Renal cortical epithelial cell (primary cell): ENCODE data around the gene PLA2G2D. TPM values are rescaled to one million over a fixed set of nuclear protein-coding genes. Genes with fewer than 3 reads are reported as not detected.
A peak's percentile ranks its signal among the peaks of the same experiment; 100 is the strongest.

Source experiments
- DNase-seq: peaks from one replicate; pipeline ENCODE4 v3.0.0-alpha.2; 2011; ENCODE audit warnings: low read depth
- total RNA-seq: library from RNA; depleted of rRNA; stranded (reverse); fragments of >200 nt; gene quantifications from 2 replicates; pipeline ENCODE4 v1.2.3, GENCODE V29; 2014

PLA2G2D gene
- total RNA-seq, 1 donor from 2014 or later: not detected

DNA sequence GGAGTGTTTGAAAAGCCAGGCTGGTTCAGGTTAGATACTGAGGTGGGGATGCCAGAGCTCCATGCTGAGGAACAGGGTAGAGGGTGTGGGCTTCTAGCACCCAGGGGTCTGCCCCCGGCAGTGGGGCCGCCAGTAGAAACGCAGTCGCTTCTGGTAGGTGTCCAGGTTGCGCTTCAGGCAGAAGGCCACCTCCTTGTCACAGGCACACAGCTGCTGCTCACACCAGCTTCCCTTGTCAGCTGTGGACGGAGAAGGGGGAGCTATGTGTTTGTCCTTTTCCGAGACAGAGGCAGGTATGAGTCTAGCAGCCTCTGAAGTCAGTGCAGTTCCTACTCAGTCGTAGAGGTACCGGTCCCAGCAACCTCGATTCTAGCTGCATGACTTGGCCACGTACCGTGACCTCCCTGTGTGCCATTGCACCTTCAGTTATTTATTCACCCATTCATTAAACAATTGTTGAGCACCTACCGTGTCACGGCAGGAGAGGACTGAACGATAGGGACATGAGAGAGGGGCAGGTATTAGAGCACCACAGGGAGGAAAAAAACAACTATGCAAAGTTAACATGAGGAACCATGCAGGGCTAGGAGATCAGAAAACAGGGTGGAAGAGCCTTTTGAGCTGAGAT lies 5.2 kb downstream of the PLA2G2D start:
- DNase-seq: peak; percentile 60

DNA sequence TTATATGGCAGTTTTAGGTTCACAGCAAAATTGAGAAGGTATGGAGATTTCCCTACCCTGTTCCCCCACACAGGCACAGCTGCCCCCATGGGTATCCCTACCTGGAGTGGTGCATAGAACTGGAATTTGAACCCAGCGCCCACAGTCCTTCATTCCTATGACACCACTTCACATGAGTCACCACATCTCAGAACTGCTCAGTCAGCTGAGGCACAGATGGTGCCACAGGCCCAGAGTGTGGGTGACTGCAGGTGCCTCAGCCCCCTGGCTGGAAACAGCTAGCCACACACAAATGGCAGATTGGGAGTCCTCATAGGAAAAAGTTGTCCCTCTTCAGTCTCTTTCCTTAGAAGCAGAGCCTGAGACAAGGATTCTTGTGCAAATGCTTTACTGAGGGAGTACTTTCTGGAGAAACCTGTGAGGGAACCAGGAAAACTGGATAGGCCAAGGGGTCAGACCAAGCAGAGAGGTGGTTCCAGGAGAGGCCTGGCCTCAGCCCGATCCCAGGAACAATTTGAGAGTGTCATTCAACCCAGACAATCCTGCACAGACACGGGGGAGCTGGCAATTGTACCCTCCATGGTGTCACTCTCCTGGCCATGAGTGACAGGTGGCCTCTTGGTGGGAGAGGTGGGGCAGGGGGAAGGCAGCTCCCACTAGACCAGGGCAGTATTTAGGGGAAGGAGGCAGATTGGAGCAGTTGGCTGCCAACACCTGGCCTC lies 6.9 kb downstream of the PLA2G2D start:
- DNase-seq: peak; percentile 46

DNA sequence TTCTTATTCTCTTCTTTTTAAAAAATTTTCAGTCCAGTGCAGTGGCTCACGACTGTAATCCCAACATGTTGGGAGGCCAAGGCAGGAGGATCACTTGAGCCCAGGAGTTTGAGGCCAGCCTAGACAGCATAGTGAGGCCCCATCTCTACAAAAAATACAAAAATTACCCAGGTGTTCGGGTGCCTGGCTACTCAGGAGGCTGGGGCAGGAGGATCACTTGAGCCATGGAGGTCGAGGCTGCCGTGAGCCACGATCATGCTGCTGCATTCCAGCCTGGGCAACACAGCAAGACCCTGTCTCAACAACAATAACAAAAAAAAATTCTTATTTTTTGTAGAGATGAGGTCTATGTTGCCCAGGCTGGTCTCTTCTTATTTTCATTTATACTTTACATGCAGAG lies 7.9 kb downstream of the PLA2G2D start:
- DNase-seq: no peak

DNA sequence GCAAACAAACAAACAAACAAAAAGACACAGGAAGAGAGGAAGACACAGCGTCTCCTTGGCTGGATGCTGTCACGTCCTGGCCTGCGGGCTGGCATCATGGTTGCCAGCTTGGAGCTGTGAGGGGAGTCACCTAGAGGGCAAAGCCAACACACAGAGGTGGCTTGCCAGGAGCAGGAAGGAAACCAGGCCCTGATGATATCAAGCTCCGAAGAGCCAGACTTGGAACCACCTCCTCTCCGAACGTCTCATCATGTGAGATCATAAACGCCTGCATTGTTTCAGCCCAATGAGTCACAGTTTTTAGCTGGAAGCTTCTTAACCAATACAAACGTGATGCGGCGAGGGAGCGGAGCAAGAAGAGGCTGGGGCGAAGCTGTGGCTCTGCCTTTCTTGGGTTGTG lies 8.7 kb downstream of the PLA2G2D start:
- peak; percentile 52 for DNase-seq

DNA sequence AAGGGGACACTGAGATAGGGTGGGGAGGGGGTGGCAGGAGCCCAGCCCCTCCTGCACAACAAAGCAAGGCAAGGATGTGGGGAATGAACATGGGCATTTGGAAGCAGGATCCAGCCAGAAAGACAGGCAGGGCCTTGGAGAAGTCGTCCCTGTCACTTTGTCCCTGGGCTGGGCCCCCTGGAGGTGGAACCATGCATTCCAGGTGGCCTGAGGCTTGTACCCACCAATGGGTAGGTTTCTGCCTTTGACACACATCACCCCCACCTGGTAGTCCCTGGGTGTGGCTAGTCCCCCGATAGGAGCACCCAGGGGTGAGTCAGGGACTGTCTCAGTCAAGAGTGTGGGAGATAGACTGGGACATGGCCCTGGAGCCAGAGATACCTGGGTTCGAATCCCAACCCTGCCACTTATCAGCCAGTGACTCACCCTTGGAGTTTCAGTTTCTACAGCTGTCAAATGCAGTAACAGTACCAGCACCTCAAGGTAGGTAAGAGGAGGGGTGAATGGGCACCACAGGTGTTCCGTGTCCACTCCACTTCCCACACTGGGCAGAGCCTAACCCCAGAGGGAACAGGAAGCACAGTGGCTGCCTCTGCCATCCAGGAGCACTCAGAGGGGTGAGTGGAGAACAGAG lies 10.0 kb downstream of the PLA2G2D start:
- peak; percentile 35 for DNase-seq

DNA sequence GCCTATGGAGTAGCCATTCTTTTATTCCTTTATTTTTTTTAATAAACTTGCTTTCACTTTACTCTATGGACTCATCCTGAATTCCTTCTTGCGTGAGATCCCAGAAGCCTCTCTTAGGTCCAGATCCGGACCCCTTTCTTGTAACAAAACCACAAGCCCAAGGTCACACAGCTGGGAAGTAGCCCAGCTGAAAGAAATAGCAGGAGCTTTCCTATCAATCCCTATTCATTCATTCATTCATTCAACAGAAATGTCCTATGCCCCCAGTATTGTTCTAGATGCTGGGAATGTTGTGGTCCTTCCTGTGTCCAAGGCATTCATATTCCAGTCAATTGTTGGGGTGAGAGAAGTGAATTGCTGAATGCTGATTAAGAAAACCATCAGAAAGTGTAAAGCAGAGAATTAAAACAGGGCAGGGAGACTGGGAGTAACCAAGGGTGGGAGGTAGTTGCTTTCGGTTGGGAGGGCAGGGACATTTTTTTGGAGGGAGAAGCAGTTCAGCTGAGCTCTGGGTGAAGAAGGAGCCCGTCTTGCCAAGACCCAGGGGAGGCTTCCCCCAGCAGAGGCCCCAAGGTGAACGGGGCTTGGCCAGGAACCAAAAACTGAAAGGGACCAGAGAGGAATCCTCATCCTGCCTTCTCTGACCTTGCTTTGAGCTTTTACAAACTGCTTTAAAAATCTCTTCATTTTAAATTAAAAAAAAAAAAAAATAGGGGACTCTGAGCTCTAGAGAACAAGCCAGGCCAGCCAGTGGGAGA lies 10.8 kb downstream of the PLA2G2D start:
- no peak for DNase-seq

DNA sequence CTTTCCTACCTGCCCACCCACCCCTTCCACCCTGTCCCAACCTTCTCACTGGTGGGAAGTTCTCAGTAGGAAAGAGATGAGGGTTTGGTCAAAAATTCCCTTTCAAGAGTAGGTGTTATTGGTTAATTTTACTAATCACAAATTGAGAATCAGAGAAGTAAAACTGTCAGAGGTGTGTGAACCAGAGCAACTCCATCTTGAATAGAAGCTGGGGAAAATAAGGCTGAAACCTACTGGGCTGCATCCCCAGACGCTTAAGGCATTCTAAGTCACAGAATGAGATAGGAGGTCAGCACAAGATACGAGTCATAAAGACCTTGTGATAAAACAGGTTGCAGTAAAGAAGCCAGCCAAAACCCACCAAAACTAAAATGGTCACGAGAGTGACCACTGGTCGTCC lies 11.5 kb downstream of the PLA2G2D start:
- DNase-seq: no peak

DNA sequence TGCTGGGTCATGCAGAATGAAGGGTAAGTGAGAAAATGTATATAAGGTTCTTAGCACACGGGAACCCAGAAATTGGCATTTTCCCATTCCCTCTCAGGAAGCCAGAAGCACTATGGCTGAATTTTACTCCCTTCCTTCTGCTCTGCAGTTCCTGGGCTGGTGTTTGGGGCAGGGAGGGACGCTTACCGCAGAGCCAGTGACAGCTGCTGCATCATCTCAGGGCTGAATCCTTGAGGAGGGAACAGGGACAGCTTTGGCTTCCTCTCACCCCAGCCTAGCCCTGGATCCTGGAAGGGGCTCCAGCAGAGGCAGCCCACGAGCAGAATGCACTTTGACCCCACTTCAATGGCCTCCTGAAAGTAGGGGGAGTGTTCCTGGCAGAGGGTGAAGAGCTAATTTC lies 12.0 kb downstream of the PLA2G2D start:
- no peak for DNase-seq

DNA sequence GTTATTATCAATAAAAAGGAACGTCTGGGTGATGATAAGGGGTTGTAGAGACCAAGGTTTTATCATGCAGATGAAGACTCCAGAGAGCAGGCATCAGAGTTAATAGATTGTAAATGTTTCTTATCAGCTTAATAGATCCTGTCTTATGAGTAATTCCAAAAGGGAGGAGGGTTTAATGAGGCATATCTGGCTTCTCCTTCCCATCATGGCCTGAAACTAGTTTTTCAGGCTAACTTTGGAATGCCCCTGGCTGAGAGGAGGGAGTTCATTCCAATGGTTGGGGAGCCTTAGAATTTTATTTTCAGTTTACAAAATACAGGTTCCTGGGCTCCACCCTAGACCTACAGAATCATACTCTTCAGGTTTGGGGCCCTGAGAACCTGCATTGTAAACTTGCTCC lies 13.5 kb downstream of the PLA2G2D start:
- peak; percentile 67 for DNase-seq

DNA sequence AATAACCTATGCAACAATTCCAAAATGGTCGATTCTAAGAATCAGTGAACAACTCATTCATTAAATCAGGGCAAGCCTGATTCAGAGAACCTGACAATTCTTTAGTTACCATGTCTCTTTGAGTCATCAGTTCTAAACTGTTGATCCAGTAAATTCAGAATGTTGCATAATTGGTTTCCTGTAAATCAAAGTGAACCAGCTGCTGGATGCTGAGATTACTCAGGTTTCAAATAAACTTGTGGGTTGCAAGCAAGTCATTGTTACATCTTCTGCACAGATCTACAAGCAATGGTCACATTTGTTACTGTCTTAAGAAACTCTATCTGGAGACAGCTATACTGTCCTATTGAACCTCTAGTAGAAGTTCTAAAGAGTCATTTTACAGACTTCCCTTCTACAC lies 16.5 kb downstream of the PLA2G2D start:
- DNase-seq: peak; percentile 96

DNA sequence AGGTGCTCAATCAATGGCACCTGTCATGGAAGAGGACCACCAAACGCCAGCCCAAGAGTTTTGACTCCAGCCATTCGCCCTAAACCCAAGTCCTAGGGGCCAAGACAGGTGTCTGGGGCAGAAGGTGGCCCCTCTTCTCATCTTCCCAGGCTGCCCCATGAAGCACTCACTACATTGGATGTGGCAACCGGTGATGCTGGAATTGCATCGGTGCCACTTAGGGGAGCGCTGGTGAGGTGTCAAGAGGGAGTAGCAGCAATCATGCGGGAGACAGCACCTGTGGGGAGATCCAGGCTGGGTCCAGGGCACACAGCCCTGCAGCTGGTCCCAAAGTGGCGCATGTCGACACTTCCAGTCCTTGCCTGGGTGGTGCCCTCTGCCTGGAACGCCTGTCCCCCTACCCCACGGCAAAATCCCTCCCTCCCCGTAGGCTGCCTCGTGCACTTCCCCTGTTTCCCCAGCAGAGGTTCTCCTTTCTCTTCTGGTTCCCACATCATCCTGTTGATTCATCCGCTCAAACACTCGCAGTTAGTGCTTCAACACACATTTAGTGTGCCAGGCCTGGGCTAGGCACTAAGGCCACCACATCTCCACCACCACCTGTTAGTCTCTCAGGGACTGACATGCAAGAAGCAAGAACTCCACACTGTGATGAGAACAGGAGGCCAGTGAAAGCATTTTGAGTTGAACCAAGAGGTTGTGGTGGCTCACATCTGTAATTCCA lies 18.5 kb downstream of the PLA2G2D start:
- peak; percentile 65 for DNase-seq

DNA sequence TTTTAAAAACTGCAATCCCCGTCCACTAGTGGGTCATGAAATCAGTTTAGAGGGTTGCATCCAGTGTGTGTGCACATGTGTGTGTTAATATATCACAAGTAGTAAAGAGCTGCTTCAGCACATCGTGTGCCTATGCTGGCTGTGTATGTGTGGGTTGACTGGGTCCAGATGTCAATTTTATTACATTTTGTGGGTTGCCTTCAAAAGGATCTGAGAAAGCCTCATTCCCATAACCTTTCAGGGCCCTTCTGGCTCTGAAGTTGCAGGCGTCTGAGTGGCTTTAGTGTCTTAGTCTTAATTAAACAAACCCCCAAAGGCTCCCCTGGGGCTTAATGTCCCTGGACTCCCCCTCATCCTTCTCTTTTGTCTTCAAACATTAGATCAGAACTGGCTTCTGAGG lies 19.8 kb downstream of the PLA2G2D start:
- no peak for DNase-seq

DNA sequence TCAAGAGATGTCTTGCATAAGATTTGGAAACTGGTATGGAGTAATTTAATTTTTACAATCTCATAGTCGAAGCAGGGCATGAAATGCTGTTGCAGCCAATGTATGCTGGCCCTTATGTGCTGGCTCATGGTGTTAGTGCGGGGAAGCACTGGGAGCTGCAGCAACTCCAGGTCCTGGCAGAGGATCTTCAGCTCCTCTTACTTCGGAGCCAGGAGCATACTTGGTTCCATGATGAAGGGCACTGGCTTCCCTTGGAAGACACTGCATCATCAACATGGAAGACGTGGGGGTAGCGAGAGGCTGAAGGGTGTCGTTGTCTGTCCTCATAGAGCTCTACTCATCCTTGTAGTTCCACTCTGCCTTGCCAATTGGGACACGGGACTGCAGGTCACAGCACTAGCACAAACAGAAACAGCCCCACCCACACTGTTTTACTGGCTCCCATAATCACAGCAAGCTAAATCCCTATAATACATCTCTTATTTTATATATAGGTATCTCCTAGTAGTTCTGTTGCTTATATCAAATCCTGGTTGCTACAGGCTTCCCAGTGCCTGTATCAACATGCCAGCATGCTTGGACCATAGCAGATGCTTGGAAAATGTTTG lies 22.4 kb downstream of the PLA2G2D start:
- no peak for DNase-seq

DNA sequence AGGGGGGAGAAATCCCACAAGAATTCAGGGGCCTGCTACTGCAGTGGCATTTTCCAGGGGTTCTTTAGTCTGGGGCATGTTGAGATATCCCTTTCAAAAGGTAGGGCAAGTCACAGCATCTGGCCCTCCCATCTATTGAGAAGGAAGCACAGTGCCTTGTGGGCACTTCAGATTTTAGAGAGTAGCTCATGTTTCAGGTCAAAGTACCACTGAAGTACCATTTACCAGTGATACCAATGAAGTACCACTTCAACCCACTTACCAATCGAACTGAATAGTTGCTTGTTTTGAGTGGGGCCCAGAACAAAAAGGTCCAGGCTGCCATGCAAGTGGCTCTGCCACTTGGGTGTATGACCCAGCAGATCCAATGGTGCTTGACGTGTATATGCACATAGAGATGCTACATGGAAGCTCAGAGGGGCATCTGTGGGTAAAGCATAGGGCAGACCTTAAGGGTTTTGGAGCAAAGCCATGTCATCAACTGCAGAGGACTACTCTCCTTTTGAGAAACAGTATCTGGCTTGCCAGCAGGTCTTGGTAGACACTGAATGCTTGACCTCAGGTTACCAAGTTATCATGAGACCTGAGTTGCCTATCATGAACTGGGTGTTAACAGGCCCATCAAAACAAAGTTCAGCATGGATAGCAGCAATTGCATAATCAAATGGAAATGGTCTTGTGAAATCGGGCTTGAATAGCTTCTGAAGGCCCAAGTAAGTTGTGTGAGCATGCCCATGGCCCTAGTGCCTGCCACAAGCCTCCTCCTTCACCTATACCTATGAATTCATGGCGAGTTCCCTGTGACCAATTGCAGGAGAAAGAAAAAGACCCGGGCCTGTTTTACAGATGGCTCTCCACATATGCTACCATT lies 23.5 kb downstream of the PLA2G2D start:
- peak; percentile 52 for DNase-seq

DNA sequence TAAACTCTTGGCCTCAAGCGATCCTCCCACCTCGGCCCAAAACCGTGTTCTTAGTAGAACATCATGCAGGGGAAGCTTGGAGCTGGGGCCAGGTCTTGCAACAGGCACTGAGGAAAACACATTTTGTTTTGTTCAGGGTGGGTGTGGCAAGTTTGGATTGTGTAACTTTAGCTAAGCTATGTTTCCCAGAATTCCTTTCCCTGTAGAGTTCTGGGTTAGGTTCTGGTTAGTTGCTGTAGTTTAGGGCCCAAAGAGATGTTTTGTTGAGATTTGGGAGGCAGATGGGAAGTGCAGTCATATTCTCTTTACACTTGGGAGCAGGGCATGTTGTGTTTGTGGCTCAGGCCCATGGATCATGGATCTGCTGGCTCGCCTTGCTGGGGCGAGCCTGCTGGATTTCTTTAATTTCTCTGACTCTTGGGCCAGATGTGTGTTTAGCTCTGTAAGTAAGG lies 25.4 kb downstream of the PLA2G2D start:
- DNase-seq: peak; percentile 14

DNA sequence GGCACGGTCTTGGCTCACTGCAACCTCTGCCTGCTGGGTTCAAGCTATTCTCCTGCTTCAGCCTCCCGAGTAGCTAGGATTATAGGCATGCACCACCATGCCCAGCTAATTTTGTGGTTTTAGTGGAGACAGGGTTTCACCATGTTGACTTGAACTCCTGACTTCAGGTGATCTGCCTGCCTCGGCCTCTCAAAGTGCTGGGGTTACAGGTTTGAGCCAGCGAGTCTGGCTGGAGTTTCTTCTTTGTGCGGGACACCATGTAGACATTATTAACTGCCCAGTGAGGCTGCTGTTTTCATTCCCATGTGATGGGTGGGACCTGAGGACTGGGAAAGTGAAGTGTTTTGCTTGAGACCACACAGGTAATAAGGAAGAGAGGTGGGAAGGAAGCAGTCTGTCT lies 26.0 kb downstream of the PLA2G2D start:
- no peak for DNase-seq

DNA sequence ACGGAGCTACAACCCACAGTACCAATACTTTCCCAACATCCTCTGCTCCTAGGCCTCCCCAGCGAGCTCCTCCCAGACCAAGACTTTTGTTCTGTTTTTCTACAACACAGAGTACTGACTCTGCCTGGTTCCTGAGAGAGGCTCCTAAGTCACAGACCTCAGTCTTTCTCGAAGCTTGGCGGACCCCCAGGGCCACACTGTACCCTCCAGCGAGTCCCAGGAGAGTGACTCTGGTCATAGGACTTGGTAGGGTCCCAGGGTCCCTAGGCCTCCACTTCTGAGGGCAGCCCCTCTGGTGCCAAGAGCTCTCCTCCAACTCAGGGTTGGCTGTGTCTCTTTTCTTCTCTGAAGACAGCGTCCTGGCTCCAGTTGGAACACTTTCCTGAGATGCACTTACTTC lies 28.7 kb downstream of the PLA2G2D start:
- no peak for DNase-seq

DNA sequence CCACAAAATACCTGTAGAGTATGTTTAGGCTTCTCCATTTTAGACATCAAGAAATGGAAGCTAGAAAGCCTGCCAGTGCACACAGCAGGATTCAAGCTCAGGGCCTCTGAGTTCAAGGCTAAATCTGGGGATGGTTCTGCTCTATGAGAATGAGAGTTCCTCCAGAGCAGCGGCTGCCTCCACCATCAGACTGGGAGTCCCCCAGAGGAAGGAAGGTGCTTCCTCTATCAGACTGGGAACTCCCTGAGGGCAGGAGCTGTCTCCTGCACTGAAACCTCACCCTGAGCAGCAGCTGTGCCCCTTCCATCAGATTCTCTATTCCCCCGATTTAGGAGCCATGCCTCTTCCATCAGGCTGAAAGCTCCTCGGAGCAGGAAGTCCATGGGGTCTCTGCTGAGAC lies 29.2 kb downstream of the PLA2G2D start:
- DNase-seq: no peak

DNA sequence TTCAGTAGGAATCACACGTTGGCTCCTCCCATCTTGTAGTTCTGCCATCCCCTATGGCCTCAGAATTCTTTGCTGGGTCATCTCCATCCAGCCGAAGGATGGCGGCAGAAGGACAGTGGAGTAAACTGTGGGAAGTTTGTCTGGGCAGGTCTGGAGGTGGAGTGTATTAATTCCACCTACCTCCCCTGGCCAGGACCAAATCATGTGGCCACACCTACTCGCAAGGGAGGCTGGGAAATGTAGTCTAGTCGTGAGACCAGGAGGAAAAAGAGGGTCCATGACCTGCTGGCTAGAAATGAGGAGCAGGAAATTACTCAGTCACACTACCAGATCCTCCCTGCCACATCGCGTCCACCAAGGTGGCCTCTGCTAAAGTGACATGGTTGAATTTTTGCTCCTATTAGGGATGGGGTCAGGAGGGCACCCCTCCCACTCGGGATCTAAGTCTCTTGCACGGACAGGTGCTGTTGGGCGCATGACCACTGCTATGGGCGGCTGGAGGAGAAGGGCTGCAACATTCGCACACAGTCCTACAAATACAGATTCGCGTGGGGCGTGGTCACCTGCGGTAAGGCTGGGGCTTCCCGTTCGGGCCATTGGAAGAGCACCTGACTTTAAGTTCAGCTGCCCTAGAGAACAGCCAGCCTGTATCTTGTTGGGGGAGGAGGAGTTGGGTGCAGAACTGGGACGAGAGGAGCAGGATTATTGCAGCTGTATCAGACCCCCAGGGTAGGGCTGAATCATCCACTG lies 29.8 kb downstream of the PLA2G2D start:
- DNase-seq: no peak

DNA sequence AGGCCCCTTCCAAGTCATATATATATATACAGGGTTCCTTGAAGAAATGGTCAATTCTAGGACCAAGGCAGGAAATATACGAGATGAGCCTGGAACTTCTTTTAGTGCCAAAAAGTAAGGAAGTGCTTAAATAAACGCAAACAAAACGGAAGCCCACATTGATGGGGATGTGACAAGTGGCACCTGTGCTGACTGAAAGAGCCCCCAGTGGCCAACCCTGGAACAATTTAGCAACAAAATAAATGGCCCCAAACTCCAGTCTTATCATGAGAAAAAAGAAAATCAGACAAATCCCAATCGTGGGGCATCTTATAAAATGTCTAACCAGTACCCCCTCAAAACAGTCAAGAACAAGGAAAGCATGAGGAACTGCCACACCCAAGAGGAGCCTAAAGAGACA lies 31.7 kb downstream of the PLA2G2D start:
- DNase-seq: no peak
